HG02763 (cell line): ENCODE results near the gene SHISA7.
"Not testable (repeated sequence)": the region's sequence is repeated elsewhere in the genome, so short reads cannot be mapped to it uniquely, and the experiment has no call there.

ENCODE experiments used
- ATAC-seq: cut with Tn5 transposase; IDR thresholded peaks from one replicate; pipeline ENCODE4 v1.9.1; 2021; ENCODE audit warnings: mild to moderate bottlenecking, moderate library complexity; ENCODE audit not compliant: unreplicated experiment

Gene SHISA7

GRCh38 chr19:55423225-55424005 is 19.7 kb downstream of the SHISA7 start:
- ATAC-seq: no peak

- not testable (repeated sequence) for ATAC-seq
These were observed 21.8 kb downstream of the SHISA7 start for GRCh38 chr19:55421281-55421680.

- no peak for ATAC-seq
These were observed 23.4 kb downstream of the SHISA7 start for GRCh38 chr19:55419624-55420236.

GRCh38 chr19:55419103-55419502 is 24.0 kb downstream of the SHISA7 start:
- no peak for ATAC-seq

GRCh38 chr19:55418185-55418584 is 24.9 kb downstream of the SHISA7 start:
- ATAC-seq: no peak

- ATAC-seq: no peak
These were observed 32.9 kb downstream of the SHISA7 start for GRCh38 chr19:55410168-55410567.

GRCh38 chr19:55409179-55409578 is 33.9 kb downstream of the SHISA7 start:
- not testable (repeated sequence) for ATAC-seq

GRCh38 chr19:55408533-55408872 is 34.6 kb downstream of the SHISA7 start:
- no peak for ATAC-seq

GRCh38 chr19:55407800-55408532 is 35.1 kb downstream of the SHISA7 start:
- peak; percentile 79 for ATAC-seq

- ATAC-seq: not testable (repeated sequence)
These were observed 35.6 kb downstream of the SHISA7 start, which contains the start of gene UBE2S for GRCh38 chr19:55407550-55407799. Gene UBE2S, minus strand, starts transcription at chr19:55407788. Its CDS starts 199 bp downstream, at chr19:55407589.

GRCh38 chr19:55406826-55407549 is 36.1 kb downstream of the SHISA7 start:
- no peak for ATAC-seq

- no peak for ATAC-seq
These were observed 36.8 kb downstream of the SHISA7 start for GRCh38 chr19:55406091-55406825.

GRCh38 chr19:55405638-55406037 is 37.5 kb downstream of the SHISA7 start:
- no peak for ATAC-seq

GRCh38 chr19:55402509-55402908 is 40.6 kb downstream of the SHISA7 start:
- no peak for ATAC-seq

GRCh38 chr19:55401390-55401789 is 41.7 kb downstream of the SHISA7 start:
- not testable (repeated sequence) for ATAC-seq

- ATAC-seq: no peak
These were observed 42.6 kb downstream of the SHISA7 start for GRCh38 chr19:55400281-55401087.

- ATAC-seq: no peak
These were observed 44.7 kb downstream of the SHISA7 start for GRCh38 chr19:55398200-55398925.

GRCh38 chr19:55392820-55393761 is 50.0 kb downstream of the SHISA7 start:
- ATAC-seq: no peak
